Loucy (cell line): Measurements from ENCODE around the gene RNF40.
A peak's percentile ranks its signal among the peaks of the same experiment; 100 is the strongest.

ENCODE experiments used
- H2AFZ ChIP-seq: fragments of 200-600 bp; sonication (generic); 2 replicates; pipeline ENCODE4 v1.6.0; 2016; ENCODE audit warnings: antibody characterized with exemption, mild to moderate bottlenecking, low read length, moderate library complexity
- H3F3A ChIP-seq: fragments of 200-600 bp; 2 replicates; pipeline ENCODE4 v1.6.0; 2016; ENCODE audit warnings: antibody characterized with exemption, low read depth, mild to moderate bottlenecking
- H3K27me3 ChIP-seq: fragments of 200-600 bp; sonication (generic); 2 replicates; pipeline ENCODE4 v1.6.1; 2014; ENCODE audit warnings: low read length, mild to moderate bottlenecking; ENCODE audit not compliant: insufficient read depth, poor library complexity, severe bottlenecking
- H3K36me3 ChIP-seq: fragments of 200-600 bp; sonication (generic); 2 replicates; pipeline ENCODE4 v1.6.1; 2016; ENCODE audit warnings: low read length; ENCODE audit not compliant: insufficient read depth
- H3K4me1 ChIP-seq: fragments of 200-600 bp; sonication (generic); 2 replicates; pipeline ENCODE4 v1.5.1; 2014; ENCODE audit warnings: low read length, mild to moderate bottlenecking; ENCODE audit not compliant: insufficient read depth, poor library complexity, severe bottlenecking
- H3K4me2 ChIP-seq: fragments of 200-600 bp; sonication (generic); 2 replicates; pipeline ENCODE4 v1.6.0; 2014; ENCODE audit warnings: antibody characterized with exemption, low read length, low read depth, mild to moderate bottlenecking; ENCODE audit not compliant: poor library complexity, severe bottlenecking
- H3K4me3 ChIP-seq: fragments of 200-600 bp; sonication (generic); 2 replicates; pipeline ENCODE4 v1.5.1; 2014; ENCODE audit warnings: low read length, mild to moderate bottlenecking, mixed read lengths; ENCODE audit not compliant: poor library complexity, severe bottlenecking
- H3K79me2 ChIP-seq: fragments of 200-600 bp; sonication (generic); 2 replicates; pipeline ENCODE4 v1.6.1; 2014; ENCODE audit warnings: low read length; ENCODE audit not compliant: insufficient read depth
- H3K9ac ChIP-seq: fragments of 200-600 bp; sonication (generic); 2 replicates; pipeline ENCODE4 v1.6.0; 2014; ENCODE audit warnings: mild to moderate bottlenecking, low read depth, low read length, moderate library complexity; ENCODE audit not compliant: poor library complexity, severe bottlenecking
- H3K9me2 ChIP-seq: fragments of 200-600 bp; sonication (generic); replicated peaks from 2 replicates; pipeline ENCODE4 v1.6.1; 2016; ENCODE audit warnings: low read depth, low read length, mixed read lengths
- H3K9me3 ChIP-seq: fragments of 200-600 bp; sonication (generic); 2 replicates; pipeline ENCODE4 v1.6.1; 2014; ENCODE audit warnings: mild to moderate bottlenecking, antibody characterized with exemption, low read length, low read depth; ENCODE audit not compliant: insufficient read depth
- H4K20me1 ChIP-seq: fragments of 200-600 bp; sonication (generic); 2 replicates; pipeline ENCODE4 v1.6.0; 2014; ENCODE audit warnings: antibody characterized with exemption, low read length, mild to moderate bottlenecking; ENCODE audit not compliant: insufficient read depth, poor library complexity, severe bottlenecking
- EZH2phosphoT487 ChIP-seq: fragments of 200-600 bp; IDR thresholded peaks from 2 replicates; pipeline ENCODE4 v1.6.1; 2018; ENCODE audit warnings: antibody characterized with exemption, mild to moderate bottlenecking, moderate library complexity, borderline replicate concordance
- TF ChIP-seq, protein P1 (sequence below): fragments of 200-600 bp; sonication (generic); conservative IDR thresholded peaks from 2 replicates; pipeline ENCODE4 v1.5.1; 2014; ENCODE audit warnings: mild to moderate bottlenecking, antibody characterized with exemption, low read length

Gene RNF40

DNA sequence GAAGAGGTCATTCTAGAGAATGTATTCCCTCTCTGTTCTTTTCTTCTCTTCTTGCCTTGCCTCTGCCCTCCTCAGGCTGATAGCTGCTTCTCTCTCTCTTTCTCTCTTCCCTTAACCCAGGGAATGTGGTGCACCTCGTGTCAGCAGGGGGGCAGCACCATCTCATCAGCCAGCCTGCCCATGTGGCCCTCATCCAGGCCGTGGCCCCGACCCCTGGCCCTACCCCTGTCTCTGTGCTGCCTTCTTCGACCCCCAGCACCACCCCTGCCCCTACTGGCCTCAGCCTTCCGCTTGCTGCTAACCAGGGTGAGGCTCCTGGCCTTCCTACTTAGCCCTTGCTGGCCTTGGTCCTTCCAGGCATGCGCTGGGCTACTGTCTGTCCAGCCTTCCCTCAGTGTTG, 39.7 kb upstream of the RNF40 start:
- Histone ChIP-seq H3K4me3 (no peak overlapping the region), H3F3A (no peaks in the 10 kb centered on the region), H3K4me2 (no peak overlapping the region), H3K4me1 (no peaks in the 10 kb centered on the region), H3K27me3 (no peaks in the 10 kb centered on the region), H4K20me1 (peaks cover 19% of the 10 kb centered on the region), H3K9me2 (no peaks in the 10 kb centered on the region), H3K36me3 (peaks cover 83% of the 10 kb centered on the region), H3K79me2 (peaks cover 19% of the 10 kb centered on the region; the same call in 1 of the 2 replicates), H2AFZ (no peak overlapping the region), H3K9ac (no peak overlapping the region), H3K9me3 (no peaks in the 10 kb centered on the region)
- TF ChIP-seq, protein P1, sequence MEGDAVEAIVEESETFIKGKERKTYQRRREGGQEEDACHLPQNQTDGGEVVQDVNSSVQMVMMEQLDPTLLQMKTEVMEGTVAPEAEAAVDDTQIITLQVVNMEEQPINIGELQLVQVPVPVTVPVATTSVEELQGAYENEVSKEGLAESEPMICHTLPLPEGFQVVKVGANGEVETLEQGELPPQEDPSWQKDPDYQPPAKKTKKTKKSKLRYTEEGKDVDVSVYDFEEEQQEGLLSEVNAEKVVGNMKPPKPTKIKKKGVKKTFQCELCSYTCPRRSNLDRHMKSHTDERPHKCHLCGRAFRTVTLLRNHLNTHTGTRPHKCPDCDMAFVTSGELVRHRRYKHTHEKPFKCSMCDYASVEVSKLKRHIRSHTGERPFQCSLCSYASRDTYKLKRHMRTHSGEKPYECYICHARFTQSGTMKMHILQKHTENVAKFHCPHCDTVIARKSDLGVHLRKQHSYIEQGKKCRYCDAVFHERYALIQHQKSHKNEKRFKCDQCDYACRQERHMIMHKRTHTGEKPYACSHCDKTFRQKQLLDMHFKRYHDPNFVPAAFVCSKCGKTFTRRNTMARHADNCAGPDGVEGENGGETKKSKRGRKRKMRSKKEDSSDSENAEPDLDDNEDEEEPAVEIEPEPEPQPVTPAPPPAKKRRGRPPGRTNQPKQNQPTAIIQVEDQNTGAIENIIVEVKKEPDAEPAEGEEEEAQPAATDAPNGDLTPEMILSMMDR, result peak; percentile 42; the same call in 1 of the 2 replicates
- TF ChIP-seq EZH2phosphoT487, result no peak

DNA sequence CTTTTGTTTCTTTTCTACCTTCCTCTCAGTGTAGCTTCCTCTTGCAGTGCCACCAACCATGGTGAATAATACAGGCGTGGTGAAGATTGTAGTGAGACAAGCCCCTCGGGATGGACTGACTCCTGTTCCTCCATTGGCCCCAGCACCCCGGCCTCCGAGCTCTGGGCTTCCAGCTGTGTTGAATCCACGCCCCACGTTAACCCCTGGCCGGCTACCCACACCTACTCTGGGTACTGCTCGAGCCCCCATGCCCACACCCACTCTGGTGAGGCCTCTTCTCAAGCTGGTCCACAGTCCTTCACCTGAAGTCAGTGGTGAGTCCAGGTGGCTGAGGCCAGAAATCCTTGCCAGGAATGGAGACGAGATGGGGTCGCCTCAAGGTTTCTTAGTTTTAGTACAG, 39.2 kb upstream of the RNF40 start:
- Histone ChIP-seq H3K9ac (no peak overlapping the region), H3F3A (no peaks in the 10 kb centered on the region), H3K36me3 (peaks cover 79% of the 10 kb centered on the region), H3K4me1 (no peaks in the 10 kb centered on the region), H3K79me2 (peaks cover 16% of the 10 kb centered on the region; the same call in 1 of the 2 replicates), H3K27me3 (no peaks in the 10 kb centered on the region), H3K9me3 (no peaks in the 10 kb centered on the region), H3K4me3 (no peak overlapping the region), H4K20me1 (peaks cover 16% of the 10 kb centered on the region), H3K9me2 (no peaks in the 10 kb centered on the region), H3K4me2 (no peak overlapping the region), H2AFZ (no peak overlapping the region)
- TF ChIP-seq EZH2phosphoT487, result no peak
- TF ChIP-seq, protein P1, result no peak

DNA sequence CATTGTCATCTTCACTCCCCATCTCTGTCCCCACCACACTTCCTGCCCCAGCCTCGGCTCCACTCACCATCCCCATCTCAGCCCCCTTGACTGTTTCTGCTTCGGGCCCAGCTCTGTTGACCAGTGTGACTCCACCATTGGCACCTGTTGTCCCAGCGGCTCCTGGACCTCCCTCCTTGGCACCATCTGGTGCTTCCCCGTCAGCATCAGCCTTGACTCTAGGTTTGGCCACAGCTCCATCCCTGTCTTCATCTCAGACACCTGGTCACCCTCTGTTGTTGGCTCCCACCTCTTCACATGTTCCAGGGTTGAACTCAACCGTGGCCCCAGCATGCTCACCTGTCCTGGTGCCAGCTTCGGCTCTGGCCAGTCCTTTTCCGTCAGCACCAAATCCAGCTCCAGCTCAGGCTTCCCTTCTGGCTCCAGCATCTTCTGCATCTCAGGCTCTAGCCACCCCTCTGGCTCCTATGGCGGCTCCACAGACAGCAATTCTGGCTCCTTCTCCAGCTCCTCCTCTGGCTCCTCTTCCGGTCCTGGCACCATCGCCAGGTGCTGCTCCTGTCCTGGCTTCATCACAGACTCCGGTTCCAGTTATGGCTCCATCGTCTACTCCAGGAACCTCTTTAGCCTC, 38.3 kb upstream of the RNF40 start:
- H3K4me2 ChIP-seq, result no peak overlapping the region
- H2AFZ ChIP-seq, result no peak overlapping the region
- H3K27me3 ChIP-seq, result no peaks in the 10 kb centered on the region
- peaks cover 15% of the 10 kb centered on the region for H4K20me1 ChIP-seq
- H3K36me3 ChIP-seq, result peaks cover 81% of the 10 kb centered on the region
- H3K9me2 ChIP-seq, result no peaks in the 10 kb centered on the region
- H3K9ac ChIP-seq, result no peak overlapping the region
- no peaks in the 10 kb centered on the region for H3F3A ChIP-seq
- no peaks in the 10 kb centered on the region for H3K4me1 ChIP-seq
- H3K79me2 ChIP-seq, result peaks cover 9% of the 10 kb centered on the region; the same call in 1 of the 2 replicates
- H3K4me3 ChIP-seq, result no peak overlapping the region
- no peaks in the 10 kb centered on the region for H3K9me3 ChIP-seq
- TF ChIP-seq, protein P1, result no peak
- no peak for TF ChIP-seq EZH2phosphoT487
